AG09309 (cell line): ENCODE results near the gene UNC79.

Experiments used
- DNase-seq: peaks from one replicate; pipeline ENCODE4 v3.0.0-alpha.2; 2010; ENCODE audit warnings: low read depth
- H3K4me3 ChIP-seq: 2 replicates; pipeline ENCODE4 v1.5.1; 2011; ENCODE audit warnings: mild to moderate bottlenecking, low read depth, low read length, moderate library complexity; ENCODE audit not compliant: control insufficient read depth
- TF ChIP-seq, protein P1 (sequence below): IDR thresholded peaks from 2 replicates; pipeline ENCODE4 v1.5.1; 2011; ENCODE audit warnings: mild to moderate bottlenecking, low read depth, low read length, inconsistent platforms; ENCODE audit not compliant: insufficient read depth, control insufficient read depth; ENCODE audit errors: missing control alignments

Gene UNC79

DNA sequence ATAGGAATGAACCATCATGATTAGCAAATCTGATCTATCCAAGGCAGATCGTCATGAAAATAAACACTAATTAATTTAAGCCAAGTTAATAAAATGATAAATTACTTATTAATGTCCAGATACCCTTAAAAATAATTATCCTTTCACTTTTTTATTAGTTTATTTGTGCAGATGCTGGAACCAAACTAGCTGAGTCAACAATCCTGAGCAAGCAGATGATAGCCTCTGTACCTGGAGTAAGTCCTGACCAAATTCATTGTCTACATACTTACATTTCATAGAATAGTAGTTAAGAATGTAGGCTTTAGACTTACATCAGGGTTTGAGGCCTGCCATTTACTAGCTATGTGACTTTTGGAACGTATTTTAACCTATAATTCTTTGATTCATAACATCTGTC is 251.7 kb downstream of the UNC79 start:
- TF ChIP-seq, protein P1, sequence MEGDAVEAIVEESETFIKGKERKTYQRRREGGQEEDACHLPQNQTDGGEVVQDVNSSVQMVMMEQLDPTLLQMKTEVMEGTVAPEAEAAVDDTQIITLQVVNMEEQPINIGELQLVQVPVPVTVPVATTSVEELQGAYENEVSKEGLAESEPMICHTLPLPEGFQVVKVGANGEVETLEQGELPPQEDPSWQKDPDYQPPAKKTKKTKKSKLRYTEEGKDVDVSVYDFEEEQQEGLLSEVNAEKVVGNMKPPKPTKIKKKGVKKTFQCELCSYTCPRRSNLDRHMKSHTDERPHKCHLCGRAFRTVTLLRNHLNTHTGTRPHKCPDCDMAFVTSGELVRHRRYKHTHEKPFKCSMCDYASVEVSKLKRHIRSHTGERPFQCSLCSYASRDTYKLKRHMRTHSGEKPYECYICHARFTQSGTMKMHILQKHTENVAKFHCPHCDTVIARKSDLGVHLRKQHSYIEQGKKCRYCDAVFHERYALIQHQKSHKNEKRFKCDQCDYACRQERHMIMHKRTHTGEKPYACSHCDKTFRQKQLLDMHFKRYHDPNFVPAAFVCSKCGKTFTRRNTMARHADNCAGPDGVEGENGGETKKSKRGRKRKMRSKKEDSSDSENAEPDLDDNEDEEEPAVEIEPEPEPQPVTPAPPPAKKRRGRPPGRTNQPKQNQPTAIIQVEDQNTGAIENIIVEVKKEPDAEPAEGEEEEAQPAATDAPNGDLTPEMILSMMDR, result no peak
- H3K4me3 ChIP-seq, result no peak overlapping the region
- DNase-seq, result no peak

DNA sequence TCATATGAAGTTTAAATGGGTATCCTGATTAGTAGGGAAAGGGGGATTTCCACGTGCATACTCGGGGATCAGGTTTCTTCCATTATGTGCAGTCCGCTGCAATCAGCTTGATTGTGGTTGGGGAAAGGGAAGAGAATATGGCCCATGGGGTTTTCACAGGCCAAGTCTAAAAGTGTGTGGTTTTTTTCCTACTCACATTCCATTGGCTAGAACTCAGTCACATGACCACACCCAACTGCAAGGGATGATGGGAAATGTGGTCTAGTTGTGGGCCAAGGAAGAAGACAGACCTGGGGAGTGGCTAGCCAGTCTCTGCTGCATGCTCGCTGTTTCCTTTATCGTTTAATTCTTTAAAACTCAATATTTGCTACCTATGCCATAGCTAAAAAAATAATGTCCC is 252.5 kb downstream of the UNC79 start:
- TF ChIP-seq, protein P1, result no peak
- DNase-seq, result no peak
- no peak overlapping the region for H3K4me3 ChIP-seq

DNA sequence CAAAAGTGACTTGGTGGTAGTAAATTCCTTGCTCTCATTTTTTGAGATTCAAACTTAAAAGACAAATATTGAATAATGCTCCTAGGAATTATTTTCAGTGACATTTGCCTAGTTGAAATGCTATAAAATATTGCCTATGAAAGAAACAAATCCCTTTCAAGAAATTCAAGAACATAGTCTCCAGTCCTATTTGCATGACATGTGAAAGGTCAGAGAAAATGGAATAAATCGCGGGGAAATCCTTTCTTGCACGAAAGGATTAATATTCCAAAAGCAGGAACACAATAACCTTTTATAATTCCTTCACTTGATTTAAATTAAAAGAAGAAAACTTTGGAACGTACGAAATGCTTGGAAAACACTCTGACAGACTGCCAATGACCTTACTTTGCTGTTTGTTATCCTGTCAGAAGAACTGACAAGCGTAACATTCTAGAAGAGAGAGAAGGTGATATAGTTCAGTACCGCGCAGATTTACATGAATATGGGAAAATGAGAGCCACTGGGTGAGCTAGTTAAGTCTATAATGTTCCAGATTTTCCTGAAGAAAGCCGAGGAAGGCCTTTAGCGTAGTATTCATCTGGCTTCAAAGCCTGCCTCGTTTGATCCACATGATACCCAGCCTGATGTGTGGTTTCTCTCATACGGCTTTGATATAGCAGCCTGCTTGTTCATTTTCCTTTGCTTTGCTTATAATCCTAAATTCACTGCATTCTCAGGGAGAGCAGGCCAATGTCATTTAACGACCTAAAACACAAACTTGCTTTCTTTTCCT is 254.6 kb downstream of the UNC79 start:
- no peak for DNase-seq
- TF ChIP-seq, protein P1, result no peak

DNA sequence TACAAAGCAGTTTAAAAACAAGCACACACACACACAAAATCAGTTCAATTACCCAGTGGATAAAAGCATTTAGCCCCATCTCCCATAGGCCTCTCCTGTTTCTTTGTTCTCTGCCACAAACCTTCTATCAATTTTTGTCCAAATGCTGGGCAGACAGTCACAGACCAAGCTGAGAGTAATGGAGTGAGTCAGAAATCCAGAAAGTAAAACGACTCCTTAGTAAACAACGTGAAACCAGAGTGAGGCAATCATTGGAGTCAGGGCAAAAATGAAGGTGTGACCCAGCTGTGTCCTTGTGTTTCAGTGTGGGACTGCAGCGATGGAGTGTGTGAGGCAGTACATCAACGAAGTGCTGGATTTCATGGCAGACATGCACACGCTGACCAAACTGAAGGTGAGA is 255.5 kb downstream of the UNC79 start:
- no peak for DNase-seq
- TF ChIP-seq, protein P1, result no peak
- H3K4me3 ChIP-seq, result no peak overlapping the region

More for the DNA sequence above, 254.6 kb downstream of the UNC79 start:
- H3K4me3 ChIP-seq, result no peak overlapping the region

DNA sequence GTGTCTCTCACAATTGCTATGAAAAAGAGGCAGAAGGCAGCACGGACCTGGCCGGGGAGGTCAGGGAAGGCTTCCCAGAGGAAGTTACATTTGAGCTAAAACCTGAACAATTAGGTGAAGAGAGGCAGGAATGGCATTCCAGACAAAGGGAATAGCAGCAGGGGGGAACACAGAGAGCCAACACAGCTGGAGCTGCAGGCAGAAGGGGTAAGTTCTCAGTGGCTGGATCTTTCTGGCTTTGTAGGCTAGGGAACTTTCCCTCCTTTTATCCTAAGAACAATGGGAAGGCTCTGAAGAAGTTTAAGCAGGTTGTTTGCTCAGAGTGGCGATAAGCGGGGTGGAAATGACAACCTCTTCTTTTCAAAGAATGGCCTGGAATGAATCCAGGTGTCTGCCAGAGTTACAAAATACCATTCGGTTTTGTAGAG is 257.5 kb downstream of the UNC79 start:
- no peak for DNase-seq
- TF ChIP-seq, protein P1, result no peak

DNA sequence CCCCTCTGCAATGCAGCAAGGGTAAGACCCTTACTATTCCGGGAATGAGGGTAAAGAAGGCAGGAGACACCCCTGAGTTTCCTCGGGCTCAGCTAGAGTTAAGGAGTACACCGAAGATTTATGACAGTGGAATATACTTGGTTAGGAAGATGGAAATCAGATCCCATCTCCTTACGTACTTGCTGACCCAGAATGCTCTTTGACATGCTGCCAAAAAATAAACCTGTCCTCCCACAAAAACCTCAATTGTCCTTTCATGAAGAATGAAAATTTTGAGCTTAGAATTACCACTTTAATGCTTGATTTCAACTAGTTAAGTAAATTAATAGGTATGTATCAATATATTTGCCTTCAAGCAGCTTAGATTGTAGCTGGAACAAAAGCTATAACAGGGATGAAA is 258.1 kb downstream of the UNC79 start:
- no peak for DNase-seq
- no peak overlapping the region for H3K4me3 ChIP-seq
- TF ChIP-seq, protein P1, result no peak

More for the DNA sequence above, 257.5 kb downstream of the UNC79 start:
- H3K4me3 ChIP-seq, result no peak overlapping the region

DNA sequence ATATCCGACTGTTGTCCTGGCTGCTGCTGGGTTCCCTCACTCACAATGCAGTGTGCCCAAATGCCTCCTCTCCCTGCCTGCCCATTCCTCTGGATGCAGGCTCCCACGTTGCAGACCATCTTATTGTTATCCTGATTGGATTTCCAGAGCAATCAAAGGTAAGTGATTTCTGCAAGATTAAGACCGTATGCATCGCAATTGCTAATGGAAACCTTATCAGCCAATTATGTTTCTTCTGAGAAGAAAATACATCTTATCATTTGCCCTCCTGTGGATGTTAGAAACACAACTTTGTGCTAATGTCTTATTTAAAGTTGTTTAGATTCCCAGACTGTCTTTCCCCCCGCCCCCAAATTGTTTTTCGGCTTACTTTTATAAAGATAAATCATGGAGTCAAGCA is 259.4 kb downstream of the UNC79 start:
- TF ChIP-seq, protein P1, result no peak
- DNase-seq, result no peak
- no peak overlapping the region for H3K4me3 ChIP-seq
